ENCODE results near the gene TTC21A.

The TTC21A gene

DNA sequence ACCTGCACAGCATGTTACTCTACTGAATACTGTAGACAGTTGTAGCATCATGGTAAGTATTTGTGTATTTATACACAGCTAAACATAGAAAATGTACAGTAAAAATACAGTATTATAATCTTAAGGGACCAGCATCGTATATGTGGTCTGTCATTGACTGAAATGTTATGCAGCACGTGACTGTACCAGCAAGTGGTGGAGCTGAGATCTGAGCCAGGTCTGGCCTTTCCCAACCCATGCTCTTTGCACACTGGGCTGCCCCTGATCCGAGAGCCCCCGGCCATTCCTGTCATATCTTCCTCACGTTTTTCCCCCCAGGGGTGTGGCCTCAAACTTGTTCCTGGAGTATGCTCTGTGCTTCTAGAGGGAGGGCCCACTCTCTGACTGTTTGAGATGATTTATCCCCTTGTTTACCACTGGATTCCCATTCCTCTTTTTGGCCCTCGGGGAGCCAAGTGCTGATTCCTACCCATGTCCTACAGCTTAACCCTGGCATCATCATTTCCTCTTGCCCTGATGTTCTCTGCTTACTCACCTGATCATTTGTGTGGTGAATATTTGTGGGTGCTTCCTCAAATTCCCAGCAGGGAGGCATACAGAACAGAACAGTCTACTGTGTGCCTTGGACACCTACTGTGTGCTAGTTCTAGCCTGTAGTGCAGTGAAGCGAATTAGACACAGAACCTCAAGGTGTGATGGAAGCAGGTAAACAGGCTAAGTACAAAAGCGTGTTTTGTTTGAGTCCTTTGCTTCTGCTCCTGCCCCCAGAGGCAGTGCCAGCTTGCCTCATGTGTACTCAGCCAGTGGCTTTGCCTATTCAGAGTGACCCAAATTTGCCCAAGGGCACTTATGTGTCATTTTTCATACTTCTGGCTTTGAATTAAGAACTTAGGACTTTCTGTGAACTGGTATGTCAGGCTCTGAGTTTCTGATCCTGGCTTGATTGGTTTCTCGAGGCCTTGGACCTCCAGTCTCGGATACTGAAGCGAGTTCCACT, 24.9 kb downstream of the TTC21A start:
- DNase-seq (ENCODE audit: insufficient read length, low spot score) = no peak
- FAIRE-seq = no peak
- TF ChIP-seq PAX5 (IDR thresholded peaks at IDR 0.05; ENCODE audit: insufficient read depth, low read length, severe bottlenecking) (no peak), POU2F2 (IDR thresholded peaks at IDR 0.05; ENCODE audit: low read depth, low read length) (no peak), TAF1 (IDR thresholded peaks at IDR 0.05; ENCODE audit: low read depth, low read length) (no peak)

GRCh38 chr3:39133093-39133490, 25.6 kb downstream of the TTC21A start:
- no peak for DNase-seq (ENCODE audit: insufficient read length, low spot score)
- FAIRE-seq = no peak
- TF ChIP-seq TAF1 (IDR thresholded peaks at IDR 0.05; ENCODE audit: low read depth, low read length) (no peak), POLR2A (IDR thresholded peaks at IDR 0.05; ENCODE audit: low read depth, low read length) (no peak), SPI1 (IDR thresholded peaks at IDR 0.05; ENCODE audit: low read depth, low read length) (no peak), POLR2AphosphoS5 (IDR thresholded peaks at IDR 0.05; ENCODE audit: low read depth, low read length) (no peak), PAX5 (IDR thresholded peaks at IDR 0.05; ENCODE audit: insufficient read depth, low read length, severe bottlenecking) (no peak), POU2F2 (IDR thresholded peaks at IDR 0.05; ENCODE audit: low read depth, low read length) (no peak)

- no peak for FAIRE-seq
- no peak for TF ChIP-seq PAX5 (IDR thresholded peaks at IDR 0.05; ENCODE audit: insufficient read depth, low read length, severe bottlenecking)
- no peak for TF ChIP-seq SPI1 (IDR thresholded peaks at IDR 0.05; ENCODE audit: low read depth, low read length)
- TF ChIP-seq POU2F2 (IDR thresholded peaks at IDR 0.05; ENCODE audit: low read depth, low read length) = 0 out of 2 replicates have a peak, but pooled peaks have one; percentile 16
- TF ChIP-seq POLR2A (IDR thresholded peaks at IDR 0.05; ENCODE audit: low read depth, low read length) = no peak
These were observed 26.3 kb downstream of the TTC21A start for GRCh38 chr3:39133822-39134221.

DNA sequence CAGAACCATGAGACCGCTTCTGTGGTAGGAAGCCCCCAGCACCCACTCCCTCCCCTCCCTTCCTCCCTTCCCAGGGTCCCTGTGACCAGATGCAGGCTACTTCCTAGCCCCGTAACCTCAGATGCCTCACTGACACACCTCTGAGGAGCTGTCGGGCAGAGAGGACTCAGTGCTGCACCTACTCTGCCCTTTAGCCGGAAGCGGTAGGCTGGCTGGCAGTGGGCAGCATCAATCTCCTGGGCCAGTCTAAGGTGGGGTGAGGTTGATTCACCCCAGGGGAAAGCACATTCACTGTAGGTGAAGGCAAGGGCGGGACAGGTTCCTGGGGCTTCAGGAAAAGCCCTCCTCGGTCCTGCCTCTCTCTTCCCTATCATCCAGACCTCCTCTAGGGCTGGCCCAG, 26.8 kb downstream of the TTC21A start:
- DNase-seq (ENCODE audit: insufficient read length, low spot score) = no peak
- TF ChIP-seq SPI1 (IDR thresholded peaks at IDR 0.05; ENCODE audit: low read depth, low read length) (no peak), POLR2AphosphoS5 (IDR thresholded peaks at IDR 0.05; ENCODE audit: low read depth, low read length) (no peak), POLR2A (IDR thresholded peaks at IDR 0.05; ENCODE audit: low read depth, low read length) (no peak), TAF1 (IDR thresholded peaks at IDR 0.05; ENCODE audit: low read depth, low read length) (no peak), POU2F2 (IDR thresholded peaks at IDR 0.05; ENCODE audit: low read depth, low read length) (no peak), PAX5 (IDR thresholded peaks at IDR 0.05; ENCODE audit: insufficient read depth, low read length, severe bottlenecking) (no peak)
- no peak for FAIRE-seq

More at GRCh38 chr3:39133822-39134221, 26.3 kb downstream of the TTC21A start:
- no peak for DNase-seq (ENCODE audit: insufficient read length, low spot score)

DNA sequence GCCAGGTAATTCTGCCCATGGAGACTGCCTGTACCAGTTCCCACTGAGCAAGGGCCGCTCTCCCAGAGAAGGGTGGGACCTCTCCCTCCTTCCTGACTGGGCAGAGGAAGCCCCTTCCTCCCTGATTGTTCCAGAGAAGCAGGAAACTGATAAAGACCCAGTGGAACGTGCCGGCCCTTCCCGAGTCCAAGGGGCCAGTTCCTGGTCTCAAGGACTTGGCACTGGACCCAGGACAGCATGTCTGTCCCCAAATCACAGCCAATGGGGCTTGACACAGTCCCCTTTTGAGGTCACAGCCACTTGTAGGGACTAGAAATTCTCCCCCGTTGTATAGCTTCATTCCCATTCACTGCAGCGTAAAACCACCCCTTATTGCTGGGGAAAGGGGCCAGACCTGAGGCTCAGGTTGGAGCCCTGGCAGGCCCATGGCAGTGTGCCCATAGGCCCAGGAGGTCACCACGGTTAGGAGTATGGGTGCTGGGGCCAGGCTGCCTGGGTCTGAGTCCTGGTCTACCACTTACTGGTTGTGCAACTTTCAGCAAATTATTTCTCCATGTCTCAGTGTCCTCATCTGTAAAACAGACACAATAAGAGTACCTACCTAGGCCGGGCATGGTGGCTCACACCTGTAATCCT, 27.8 kb downstream of the TTC21A start:
- no peak for TF ChIP-seq POLR2AphosphoS5 (IDR thresholded peaks at IDR 0.05; ENCODE audit: low read depth, low read length)
- TF ChIP-seq PAX5 (IDR thresholded peaks at IDR 0.05; ENCODE audit: insufficient read depth, low read length, severe bottlenecking) = no peak
- no peak for TF ChIP-seq SPI1 (IDR thresholded peaks at IDR 0.05; ENCODE audit: low read depth, low read length)
- TF ChIP-seq POLR2A (IDR thresholded peaks at IDR 0.05; ENCODE audit: low read depth, low read length) = no peak
- TF ChIP-seq POU2F2 (IDR thresholded peaks at IDR 0.05; ENCODE audit: low read depth, low read length) = no peak
- no peak for TF ChIP-seq TAF1 (IDR thresholded peaks at IDR 0.05; ENCODE audit: low read depth, low read length)
- no peak for FAIRE-seq
- no peak for DNase-seq (ENCODE audit: insufficient read length, low spot score)

- no peak for FAIRE-seq
- no peak for TF ChIP-seq PAX5 (IDR thresholded peaks at IDR 0.05; ENCODE audit: insufficient read depth, low read length, severe bottlenecking)
- TF ChIP-seq POLR2AphosphoS5 (IDR thresholded peaks at IDR 0.05; ENCODE audit: low read depth, low read length) = no peak
- no peak for TF ChIP-seq POLR2A (IDR thresholded peaks at IDR 0.05; ENCODE audit: low read depth, low read length)
- TF ChIP-seq POU2F2 (IDR thresholded peaks at IDR 0.05; ENCODE audit: low read depth, low read length) = no peak
- no peak for TF ChIP-seq TAF1 (IDR thresholded peaks at IDR 0.05; ENCODE audit: low read depth, low read length)
- no peak for TF ChIP-seq SPI1 (IDR thresholded peaks at IDR 0.05; ENCODE audit: low read depth, low read length)
- no peak for DNase-seq (ENCODE audit: insufficient read length, low spot score)
These were observed 29.3 kb downstream of the TTC21A start for GRCh38 chr3:39136533-39137434.

DNA sequence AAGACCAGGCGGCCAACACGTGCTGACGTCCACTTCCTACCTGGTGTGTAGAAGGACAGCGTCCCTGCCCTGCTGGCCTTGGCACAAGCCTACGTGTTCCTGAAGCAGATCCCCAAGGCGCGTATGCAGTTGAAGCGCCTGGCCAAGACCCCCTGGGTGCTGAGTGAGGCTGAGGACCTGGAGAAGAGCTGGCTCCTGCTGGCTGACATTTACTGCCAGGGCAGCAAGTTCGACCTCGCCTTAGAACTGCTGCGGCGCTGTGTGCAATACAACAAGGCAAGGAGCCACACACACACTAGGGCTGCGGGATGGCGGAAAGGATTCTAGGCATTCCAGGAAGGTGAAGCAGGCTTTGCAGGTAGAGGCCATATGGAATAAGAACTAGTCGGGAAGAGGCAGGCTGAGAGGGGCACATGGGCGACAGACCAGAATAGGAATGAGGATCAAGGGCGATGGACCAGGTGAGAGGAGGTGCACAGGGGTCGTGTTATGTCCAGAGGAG, 30.0 kb downstream of the TTC21A start:
- no peak for TF ChIP-seq POLR2A (IDR thresholded peaks at IDR 0.05; ENCODE audit: low read depth, low read length)
- TF ChIP-seq TAF1 (IDR thresholded peaks at IDR 0.05; ENCODE audit: low read depth, low read length) = no peak
- no peak for TF ChIP-seq POLR2AphosphoS5 (IDR thresholded peaks at IDR 0.05; ENCODE audit: low read depth, low read length)
- no peak for TF ChIP-seq SPI1 (IDR thresholded peaks at IDR 0.05; ENCODE audit: low read depth, low read length)
- no peak for TF ChIP-seq POU2F2 (IDR thresholded peaks at IDR 0.05; ENCODE audit: low read depth, low read length)
- TF ChIP-seq PAX5 (IDR thresholded peaks at IDR 0.05; ENCODE audit: insufficient read depth, low read length, severe bottlenecking) = no peak
- FAIRE-seq (no peak), DNase-seq (ENCODE audit: insufficient read length, low spot score) (no peak)

GRCh38 chr3:39137991-39138803, 30.7 kb downstream of the TTC21A start:
- DNase-seq (ENCODE audit: insufficient read length, low spot score) (no peak), FAIRE-seq (no peak)
- peak; percentile 30; the same call in 1 of the 2 replicates for TF ChIP-seq POLR2A (IDR thresholded peaks at IDR 0.05; ENCODE audit: low read depth, low read length)
- TF ChIP-seq SPI1 (IDR thresholded peaks at IDR 0.05; ENCODE audit: low read depth, low read length) = no peak

Data from GM12891 (cell line).